HepG2 (cell line): ENCODE results near the gene ATG2B. TPM values are rescaled to one million over a fixed set of nuclear protein-coding genes. Genes with fewer than 3 reads are reported as not detected.

Experiments
- ATAC-seq: fragments of 200-7000 bp; cut with Tn5 transposase; 3 replicates; pipeline ENCODE4 v1.9.1; 2020; ENCODE audit warnings: mild to moderate bottlenecking, moderate library complexity
- BruUV-seq: library from RNA; stranded (reverse); fragments of 400-500 nt; replicated peaks from 2 replicates; lab custom pipeline; 2021; lab: Mats Ljungman, UMichigan
- CTCF ChIA-PET: fragments of 300-600 bp; formaldehyde crosslinking; extraction: SDS; loops from one replicate; lab custom pipeline; 2021; ENCODE audit warnings: low total read pairs, inconsistent platforms, low intra/inter-chr PET ratio; lab: Yijun Ruan, JAX
- POLR2A ChIA-PET: fragments of 350-600 bp; sonication (Branson Sonifier 250); formaldehyde crosslinking; loops from one replicate; lab custom pipeline; 2020; ENCODE audit warnings: antibody characterized with exemption, inconsistent platforms; lab: Yijun Ruan, JAX
- DNase-seq: peaks from one replicate; pipeline ENCODE4 v3.0.0-alpha.2; 2015; ENCODE audit warnings: low spot score
- FAIRE-seq: peaks from 3 replicates; lab custom pipeline; 2011; peaks lifted over from hg19 to GRCh38; lab: Jason Lieb, UNC
- H2AFZ ChIP-seq: one replicate; pipeline ENCODE4 v1.6.1; 2011; ENCODE audit warnings: low read length, inconsistent platforms
- H3K27ac ChIP-seq: fragments of 300-600 bp; 3 replicates; pipeline ENCODE4 v1.8.0; 2011; ENCODE audit warnings: mixed run types, mild to moderate bottlenecking, mixed read lengths, low read length, inconsistent platforms; ENCODE audit not compliant: insufficient read depth; ENCODE audit errors: extremely low read length
- H3K27me3 ChIP-seq, 2 experiments: fragments of 200-600 bp in 1 of 2; 2 replicates in 1 of 2; 3 replicates in 1 of 2; pipeline versions ENCODE4 v1.6.0 to v1.8.0; 2011; ENCODE audit warnings: low read length in 2 of 2, mild to moderate bottlenecking in 2 of 2, moderate library complexity in 2 of 2, inconsistent platforms in 1 of 2; ENCODE audit not compliant: insufficient read depth in 2 of 2, control insufficient read depth in 1 of 2
- H3K36me3 ChIP-seq, 2 experiments: fragments of 200-600 bp in 1 of 2; replicated peaks in 1 of 2; 2 replicates in 1 of 2; 3 replicates in 1 of 2; pipeline versions ENCODE4 v1.5.1 to v1.8.0; 2011; ENCODE audit warnings: low read length in 2 of 2, inconsistent platforms in 1 of 2; ENCODE audit not compliant: insufficient read depth in 2 of 2, control insufficient read depth in 1 of 2
- H3K4me1 ChIP-seq: 2 replicates; pipeline ENCODE4 v1.5.1; 2012; ENCODE audit warnings: low read length, inconsistent platforms; ENCODE audit not compliant: insufficient read depth
- H3K4me2 ChIP-seq: 2 replicates; pipeline ENCODE4 v1.6.0; 2011; ENCODE audit warnings: low read depth, low read length, inconsistent platforms
- H3K4me3 ChIP-seq, 3 experiments: fragments of 200-600 bp in 1 of 3; sonication (generic), shearing (Covaris generic) in 1 of 3; replicated peaks in 1 of 3; 2 replicates each; pipeline ENCODE4 v1.5.1; 2011 to 2016; ENCODE audit warnings: low read length in 3 of 3, inconsistent platforms in 2 of 3, low read depth in 2 of 3, mild to moderate bottlenecking in 2 of 3, control low read depth in 1 of 3, mixed read lengths in 1 of 3; ENCODE audit not compliant: insufficient read depth in 1 of 3
- H3K79me2 ChIP-seq: one replicate; pipeline ENCODE4 v1.6.1; 2011; ENCODE audit warnings: low read length, inconsistent platforms; ENCODE audit not compliant: insufficient read depth
- H3K9ac ChIP-seq: 2 replicates; pipeline ENCODE4 v1.6.0; 2011; ENCODE audit warnings: mild to moderate bottlenecking, low read depth, low read length, inconsistent platforms; ENCODE audit not compliant: insufficient read depth
- H3K9me3 ChIP-seq: 2 replicates; pipeline ENCODE4 v1.5.1; 2012; ENCODE audit warnings: mild to moderate bottlenecking, low read length
- H4K20me1 ChIP-seq: 2 replicates; pipeline ENCODE4 v1.6.0; 2011; ENCODE audit warnings: inconsistent platforms, mild to moderate bottlenecking, low read length, moderate library complexity; ENCODE audit not compliant: insufficient read depth
- ARNTL ChIP-seq: sonication (generic); formaldehyde crosslinking; IDR thresholded peaks from 2 replicates; pipeline ENCODE4 v1.4.0; 2020; ENCODE audit warnings: mild to moderate bottlenecking, missing genetic modification reagents
- ATF7 ChIP-seq, 2 experiments: fragments of 450-650 bp in 1 of 2; sonication (generic) in 1 of 2; formaldehyde crosslinking in 1 of 2; IDR thresholded peaks; 2 replicates each; pipeline versions ENCODE4 v1.4.0 to v1.6.1; 2016 to 2020; ENCODE audit warnings: antibody characterized with exemption in 1 of 2, mild to moderate bottlenecking in 1 of 2, missing genetic modification reagents in 1 of 2
- HNRNPLL ChIP-seq: fragments of 200-400 bp; formaldehyde crosslinking; IDR thresholded peaks from 2 replicates; pipeline ENCODE4 v1.6.1; 2017; ENCODE audit warnings: mild to moderate bottlenecking, low read depth, low read length; ENCODE audit not compliant: poor library complexity, severe bottlenecking
- POGZ ChIP-seq: sonication (generic); formaldehyde crosslinking; IDR thresholded peaks from 2 replicates; pipeline ENCODE4 v1.4.0; 2020; ENCODE audit warnings: mild to moderate bottlenecking, missing genetic modification reagents
- TFAP4 ChIP-seq: sonication (generic); IDR thresholded peaks from 2 replicates; pipeline ENCODE4 v1.6.1; 2016; ENCODE audit warnings: low read depth, borderline replicate concordance
- TSC22D2 ChIP-seq: sonication (generic); formaldehyde crosslinking; IDR thresholded peaks from 2 replicates; pipeline ENCODE4 v1.5.1; 2020; ENCODE audit warnings: missing genetic modification reagents, mild to moderate bottlenecking, borderline replicate concordance
- ZMYM2 ChIP-seq: sonication (generic); formaldehyde crosslinking; IDR thresholded peaks from 2 replicates; pipeline ENCODE4 v1.8.0; 2022; ENCODE audit warnings: mild to moderate bottlenecking, missing genetic modification reagents
- ZNF407 ChIP-seq: sonication (generic); formaldehyde crosslinking; IDR thresholded peaks from one replicate; pipeline ENCODE4 v1.5.1; 2020; ENCODE audit warnings: mild to moderate bottlenecking, missing genetic modification reagents; ENCODE audit errors: not compliant biosample characterization
- WGBS: methylation state at CpG from one replicate; pipeline ENCODE4 v1.1.6; 2017; ENCODE audit warnings: low lambda C conversion rate; 5-methylcytosine and 5-hydroxymethylcytosine counted together
- in situ Hi-C: cut with HindIII; loops from 2 replicates; pipeline ENCODE4 v1.10.0; 2017; ENCODE audit warnings: low pct_unique_long_range_greater_than_20kb; ENCODE audit not compliant: extremely low pct_ligation_motif_present
- intact Hi-C: fragments of 100-400 bp; cut with micrococcal nuclease; formaldehyde crosslinking; loops from one replicate; pipeline ENCODE4 v1.10.0; 2022; ENCODE audit not compliant: unreplicated experiment
- polyA plus RNA-seq, 8 experiments: library from polyadenylated mRNA; depleted of rRNA in 3 of 8; stranded (reverse) in 7 of 8; unstranded in 1 of 8; fragments of >200 nt; fragmentation: Illumina TruSeq in 4 of 8; extraction: Trizol in 4 of 8; gene quantifications; 2 replicates each; pipeline versions ENCODE4 v1.2.1 to v1.2.3, GENCODE V29; 2011 to 2016; ENCODE audit warnings: low read depth in 4 of 8, missing spikeins in 1 of 8, mixed read lengths in 1 of 8; ENCODE audit not compliant: insufficient read depth in 1 of 8
- total RNA-seq, 5 experiments: library from RNA; depleted of rRNA; stranded (reverse); fragments of >200 nt; fragmentation: Illumina TruSeq; extraction: Trizol; gene quantifications; 2 replicates each; pipeline ENCODE4 v1.2.3, GENCODE V29; 2016; ENCODE audit warnings: low read depth in 1 of 5

ATG2B gene
- total and polyA plus RNA-seq, 2 of the 13 experiments (the other 11 are each of a cell fraction or from before 2014, with no cell fraction given) = 7.4 to 7.5 TPM

- 97% methylated on average over 3 of the region's 3 CpGs for WGBS
- POLR2A ChIA-PET = no interaction called here
- no peaks in the 10 kb centered on the region for H4K20me1 ChIP-seq
- H3K27ac ChIP-seq = no peak overlapping the region
- in situ Hi-C loops (no loop called here), intact Hi-C loops (no loop called here)
- no peaks in the 10 kb centered on the region for H3K9me3 ChIP-seq
- H2AFZ ChIP-seq = no peak overlapping the region
- DNase-seq (no peak), ATAC-seq (no peak), FAIRE-seq (no peak)
- no peak overlapping the region for H3K4me2 ChIP-seq
- no peak overlapping the region for H3K4me3 ChIP-seq
- no TSS peak for BruUV-seq
- no peaks in the 10 kb centered on the region for H3K36me3 ChIP-seq
- no peak overlapping the region for H3K9ac ChIP-seq
- TF ChIP-seq ATF7 (IDR thresholded peaks at IDR 0.05) (0 out of 2 replicates have a peak, but pooled peaks have one; percentile 27), ATF7 (CRISPR knock-in tag; IDR thresholded peaks at IDR 0.05) (no peak), POGZ (CRISPR knock-in tag) (no peak)
- TF ChIP-seq, all 625 proteins: peak for 1
- Histone ChIP-seq H3K4me1 (no peaks in the 10 kb centered on the region), H3K79me2 (no peaks in the 10 kb centered on the region), H3K27me3 (no peaks in the 10 kb centered on the region)
- CTCF ChIA-PET = no interaction called here
Observed at GRCh38 chr14:96376093-96376492, 13.0 kb upstream of the ATG2B start.

- WGBS = 96% methylated on average over 3 of the region's 3 CpGs
- ChIA-PET POLR2A (no interaction called here), CTCF (no interaction called here)
- Histone ChIP-seq H3K36me3 (no peaks in the 10 kb centered on the region), H2AFZ (no peak overlapping the region), H3K79me2 (peaks cover 13% of the 10 kb centered on the region), H3K27me3 (no peaks in the 10 kb centered on the region), H3K27ac (no peak overlapping the region), H4K20me1 (no peaks in the 10 kb centered on the region), H3K4me2 (no peak overlapping the region), H3K4me3 (no peak overlapping the region), H3K4me1 (no peaks in the 10 kb centered on the region), H3K9ac (no peak overlapping the region), H3K9me3 (no peaks in the 10 kb centered on the region)
- ATAC-seq (no peak), FAIRE-seq (no peak), DNase-seq (no peak)
- in situ Hi-C loops (no loop called here), intact Hi-C loops (no loop called here)
- BruUV-seq = no TSS peak
- no peak for TF ChIP-seq TSC22D2 (CRISPR knock-in tag)
- no peak for TF ChIP-seq ARNTL (CRISPR knock-in tag)
- TF ChIP-seq ZNF407 = no peak
- TF ChIP-seq TFAP4 = no peak
- TF ChIP-seq ZMYM2 (CRISPR knock-in tag) = no peak
- no peak for TF ChIP-seq HNRNPLL
Observed at GRCh38 chr14:96373538-96373937, 10.4 kb upstream of the ATG2B start.
